Parathyroid adenoma (tissue), 2 donors: ENCODE measurements around the gene CDRT15.
"Not testable (repeated sequence)": the region's sequence is repeated elsewhere in the genome, so short reads cannot be mapped to it uniquely, and the experiment has no call there.

ENCODE experiments used
- H2AFZ ChIP-seq: fragments of 300-600 bp; sonication (generic); one replicate; pipeline ENCODE4 v1.7.0; 2017; ENCODE audit warnings: antibody characterized with exemption, mild to moderate bottlenecking
- H3K27ac ChIP-seq: fragments of 300-600 bp; sonication (generic); one replicate; pipeline ENCODE4 v1.7.0; 2017
- H3K27me3 ChIP-seq: fragments of 300-600 bp; sonication (generic); one replicate; pipeline ENCODE4 v1.7.0; 2017; ENCODE audit warnings: low read length; ENCODE audit not compliant: control insufficient read depth, insufficient read depth
- H3K36me3 ChIP-seq: fragments of 300-600 bp; sonication (generic); one replicate; pipeline ENCODE4 v1.7.0; 2017; ENCODE audit warnings: low read length; ENCODE audit not compliant: control insufficient read depth, insufficient read depth
- H3K4me1 ChIP-seq: fragments of 300-600 bp; sonication (generic); one replicate; pipeline ENCODE4 v1.7.0; 2017; ENCODE audit warnings: control low read depth
- H3K4me2 ChIP-seq: fragments of 300-600 bp; sonication (generic); one replicate; pipeline ENCODE4 v1.7.0; 2017; ENCODE audit warnings: low read length
- H3K4me3 ChIP-seq: fragments of 300-600 bp; sonication (generic); one replicate; pipeline ENCODE4 v1.7.0; 2017; ENCODE audit warnings: low read depth, low read length
- H3K79me2 ChIP-seq: fragments of 300-600 bp; sonication (generic); one replicate; pipeline ENCODE4 v1.7.0; 2017; ENCODE audit warnings: control low read depth
- H3K9ac ChIP-seq: fragments of 300-600 bp; sonication (generic); one replicate; pipeline ENCODE4 v1.7.0; 2017; ENCODE audit warnings: mild to moderate bottlenecking
- H3K9me3 ChIP-seq: fragments of 300-600 bp; sonication (generic); one replicate; pipeline ENCODE4 v1.7.0; 2017; ENCODE audit warnings: low read length; ENCODE audit not compliant: control insufficient read depth
- CTCF ChIP-seq: fragments of 300-600 bp; sonication (generic); IDR thresholded peaks from one replicate; pipeline ENCODE4 v1.7.0; 2017; ENCODE audit warnings: antibody characterized with exemption, mild to moderate bottlenecking
- donor health status: primary hyperparathyroidism.

Gene CDRT15

GRCh38 chr17:14235047-14235446 lies 1.6 kb downstream of the CDRT15 start:
- H3K4me2 ChIP-seq, H3K36me3 ChIP-seq, H3K9me3 ChIP-seq, H3K4me1 ChIP-seq, H3K79me2 ChIP-seq, H3K4me3 ChIP-seq, H3K27me3 ChIP-seq, H2AFZ ChIP-seq, H3K9ac ChIP-seq, H3K27ac ChIP-seq: not testable (repeated sequence)

- not testable (repeated sequence) for H3K4me2 ChIP-seq, H3K9ac ChIP-seq, H3K27me3 ChIP-seq, H3K79me2 ChIP-seq, H3K4me1 ChIP-seq, H3K36me3 ChIP-seq, H2AFZ ChIP-seq, H3K27ac ChIP-seq, H3K9me3 ChIP-seq, H3K4me3 ChIP-seq
These were observed 5.5 kb downstream of the CDRT15 start for GRCh38 chr17:14231187-14231586.

- no peaks in the 10 kb centered on the region for H3K9me3 ChIP-seq
- no peaks in the 10 kb centered on the region for H3K79me2 ChIP-seq
- no peak overlapping the region for H3K4me3 ChIP-seq
- no peak overlapping the region for H3K9ac ChIP-seq
- H2AFZ ChIP-seq = no peak overlapping the region
- H3K4me2 ChIP-seq = no peak overlapping the region
- no peaks in the 10 kb centered on the region for H3K4me1 ChIP-seq
- H3K27ac ChIP-seq = no peak overlapping the region
- H3K36me3 ChIP-seq = no peaks in the 10 kb centered on the region
- no peak for TF ChIP-seq CTCF
- no peaks in the 10 kb centered on the region for H3K27me3 ChIP-seq
These were observed 7.8 kb downstream of the CDRT15 start for GRCh38 chr17:14228903-14229302.

- no peaks in the 10 kb centered on the region for H3K36me3 ChIP-seq
- no peaks in the 10 kb centered on the region for H3K27me3 ChIP-seq
- H3K9ac ChIP-seq = no peak overlapping the region
- no peaks in the 10 kb centered on the region for H3K9me3 ChIP-seq
- no peak overlapping the region for H3K27ac ChIP-seq
- no peaks in the 10 kb centered on the region for H3K79me2 ChIP-seq
- H3K4me1 ChIP-seq = no peaks in the 10 kb centered on the region
- no peak overlapping the region for H2AFZ ChIP-seq
- no peak for TF ChIP-seq CTCF
- no peak overlapping the region for H3K4me3 ChIP-seq
- H3K4me2 ChIP-seq = no peak overlapping the region
These were observed 9.6 kb downstream of the CDRT15 start for GRCh38 chr17:14227052-14227451.

- Histone ChIP-seq H3K4me2 (no peak overlapping the region), H3K27ac (no peak overlapping the region), H3K36me3 (no peaks in the 10 kb centered on the region), H3K27me3 (no peaks in the 10 kb centered on the region), H2AFZ (no peak overlapping the region), H3K4me1 (no peaks in the 10 kb centered on the region), H3K4me3 (no peak overlapping the region), H3K9ac (no peak overlapping the region), H3K79me2 (no peaks in the 10 kb centered on the region), H3K9me3 (no peaks in the 10 kb centered on the region)
- no peak for TF ChIP-seq CTCF
These were observed 11.2 kb downstream of the CDRT15 start for GRCh38 chr17:14225254-14225980.

GRCh38 chr17:14222611-14223010 lies 14.1 kb downstream of the CDRT15 start:
- no peak overlapping the region for H2AFZ ChIP-seq
- TF ChIP-seq CTCF = no peak
- H3K4me2 ChIP-seq = no peak overlapping the region
- H3K36me3 ChIP-seq = no peaks in the 10 kb centered on the region
- H3K79me2 ChIP-seq = no peaks in the 10 kb centered on the region
- no peaks in the 10 kb centered on the region for H3K9me3 ChIP-seq
- H3K27ac ChIP-seq = no peak overlapping the region
- no peaks in the 10 kb centered on the region for H3K27me3 ChIP-seq
- H3K9ac ChIP-seq = no peak overlapping the region
- no peak overlapping the region for H3K4me3 ChIP-seq
- H3K4me1 ChIP-seq = no peaks in the 10 kb centered on the region
